Upper lobe of right lung (tissue), 1 donor: ENCODE data around the gene DCC. TPM values are rescaled to one million over a fixed set of nuclear protein-coding genes. Genes with fewer than 3 reads are reported as not detected.

ENCODE experiments used
- ATAC-seq: fragments of 200-7000 bp; cut with Tn5 transposase; one replicate; pipeline ENCODE4 v1.9.1; 2020; ENCODE audit warnings: mild to moderate bottlenecking, moderate library complexity
- DNase-seq: peaks from one replicate; pipeline ENCODE4 v3.0.0-alpha.2; 2020
- H3K27ac ChIP-seq: fragments of 200-600 bp; one replicate; pipeline ENCODE4 v1.8.0; 2022
- H3K27me3 ChIP-seq: fragments of 200-600 bp; one replicate; pipeline ENCODE4 v1.8.0; 2022; ENCODE audit warnings: mild to moderate bottlenecking
- H3K36me3 ChIP-seq: fragments of 200-600 bp; one replicate; pipeline ENCODE4 v1.8.0; 2022
- H3K4me1 ChIP-seq: fragments of 200-600 bp; one replicate; pipeline ENCODE4 v1.8.0; 2022
- H3K4me3 ChIP-seq: fragments of 200-600 bp; one replicate; pipeline ENCODE4 v1.8.0; 2022; ENCODE audit warnings: mild to moderate bottlenecking
- H3K9me3 ChIP-seq: fragments of 200-600 bp; one replicate; pipeline ENCODE4 v1.8.0; 2022
- intact Hi-C: fragments of 100-400 bp; cut with DNase I; formaldehyde crosslinking; loops from one replicate; pipeline ENCODE4 v1.11.0; 2022
- total RNA-seq: library from RNA; stranded (reverse); fragmentation: NEBNext Ultra II Directional; extraction: Animal tissue kit (Norgen Biotek cat#: 25700); gene quantifications from one replicate; pipeline ENCODE4 v1.2.1, GENCODE V29; 2021
- TF ChIP-seq, protein P1 (sequence below): fragments of 200-600 bp; IDR thresholded peaks from one replicate; pipeline ENCODE4 v1.8.0; 2022; ENCODE audit warnings: antibody characterized with exemption
- donor health status: DM: no; HTN: yes; CAD: no; lungs with severe emphysema.

Gene DCC
- total RNA-seq, 1 donor from 2014 or later: 7.1 TPM

DNA sequence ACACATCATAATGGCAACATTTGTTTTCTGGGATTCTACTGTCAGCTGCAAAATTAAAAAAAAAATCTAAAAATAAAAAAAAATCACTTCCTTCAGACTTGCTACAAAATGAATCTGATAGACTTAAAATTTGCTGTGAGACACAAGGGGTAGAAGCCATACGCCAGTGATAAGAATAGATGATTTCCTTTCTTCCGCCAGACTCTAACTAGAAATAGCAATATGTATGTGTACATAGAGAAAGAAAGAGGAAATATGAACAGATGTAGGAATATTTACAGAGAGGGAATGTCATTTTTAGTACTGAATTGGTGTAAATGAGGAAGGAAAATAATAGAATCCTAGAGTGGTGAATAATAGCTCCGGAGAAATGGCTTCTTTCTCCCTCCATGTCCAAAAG is 574.2 kb downstream of the DCC start:
- H3K36me3 ChIP-seq: no peaks in the 10 kb centered on the region
- H3K27me3 ChIP-seq: no peaks in the 10 kb centered on the region
- TF ChIP-seq, protein P1, sequence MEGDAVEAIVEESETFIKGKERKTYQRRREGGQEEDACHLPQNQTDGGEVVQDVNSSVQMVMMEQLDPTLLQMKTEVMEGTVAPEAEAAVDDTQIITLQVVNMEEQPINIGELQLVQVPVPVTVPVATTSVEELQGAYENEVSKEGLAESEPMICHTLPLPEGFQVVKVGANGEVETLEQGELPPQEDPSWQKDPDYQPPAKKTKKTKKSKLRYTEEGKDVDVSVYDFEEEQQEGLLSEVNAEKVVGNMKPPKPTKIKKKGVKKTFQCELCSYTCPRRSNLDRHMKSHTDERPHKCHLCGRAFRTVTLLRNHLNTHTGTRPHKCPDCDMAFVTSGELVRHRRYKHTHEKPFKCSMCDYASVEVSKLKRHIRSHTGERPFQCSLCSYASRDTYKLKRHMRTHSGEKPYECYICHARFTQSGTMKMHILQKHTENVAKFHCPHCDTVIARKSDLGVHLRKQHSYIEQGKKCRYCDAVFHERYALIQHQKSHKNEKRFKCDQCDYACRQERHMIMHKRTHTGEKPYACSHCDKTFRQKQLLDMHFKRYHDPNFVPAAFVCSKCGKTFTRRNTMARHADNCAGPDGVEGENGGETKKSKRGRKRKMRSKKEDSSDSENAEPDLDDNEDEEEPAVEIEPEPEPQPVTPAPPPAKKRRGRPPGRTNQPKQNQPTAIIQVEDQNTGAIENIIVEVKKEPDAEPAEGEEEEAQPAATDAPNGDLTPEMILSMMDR: no peak
- no peaks in the 10 kb centered on the region for H3K4me1 ChIP-seq
- no peak for ATAC-seq
- H3K4me3 ChIP-seq: no peak overlapping the region
- H3K27ac ChIP-seq: no peak overlapping the region
- no peaks in the 10 kb centered on the region for H3K9me3 ChIP-seq
- intact Hi-C loops: no loop called here
- DNase-seq: no peak

DNA sequence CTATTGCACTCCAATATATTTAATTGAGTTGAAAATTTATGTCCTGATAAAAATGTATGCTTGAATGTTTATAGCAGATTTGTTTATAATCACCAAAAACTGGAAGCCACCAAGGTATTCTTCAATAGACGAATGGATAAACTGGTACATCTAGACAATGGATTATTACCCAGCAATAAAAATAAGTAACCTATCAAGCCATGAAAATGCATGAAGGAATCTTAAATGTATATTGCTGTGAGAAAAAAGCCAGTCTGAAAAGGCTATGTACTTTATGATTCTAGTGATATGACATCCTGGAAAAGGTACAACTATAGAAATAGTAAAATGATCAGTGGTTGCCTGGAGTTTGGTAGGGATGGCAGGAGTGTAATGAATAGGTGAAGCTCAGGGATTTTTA is 580.7 kb downstream of the DCC start:
- H3K36me3 ChIP-seq: no peaks in the 10 kb centered on the region
- DNase-seq: no peak
- no peaks in the 10 kb centered on the region for H3K4me1 ChIP-seq
- no peak overlapping the region for H3K27ac ChIP-seq
- H3K9me3 ChIP-seq: no peaks in the 10 kb centered on the region
- no peak for ATAC-seq
- H3K4me3 ChIP-seq: no peak overlapping the region
- H3K27me3 ChIP-seq: no peaks in the 10 kb centered on the region
- intact Hi-C loops: no loop called here
- TF ChIP-seq, protein P1: no peak

DNA sequence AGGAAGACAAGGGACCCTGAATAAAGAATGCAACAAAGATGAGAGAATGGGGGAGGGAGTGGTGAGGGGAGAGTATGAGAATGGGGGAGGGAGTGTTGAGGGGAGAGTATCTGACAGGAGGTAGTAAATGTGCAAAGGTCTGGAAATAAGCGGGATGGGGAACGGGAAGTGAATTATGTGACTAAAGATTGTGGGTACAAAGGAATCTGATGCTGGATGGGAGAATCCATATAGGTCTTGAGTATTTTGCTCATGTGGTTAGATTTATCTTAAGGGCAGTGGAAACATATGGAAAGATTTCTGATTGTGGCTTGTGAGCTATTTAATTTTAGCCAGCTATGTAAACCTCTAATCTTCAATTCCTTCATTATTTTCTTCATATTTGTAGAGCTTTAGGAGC is 593.4 kb downstream of the DCC start:
- Histone ChIP-seq H3K9me3 (no peaks in the 10 kb centered on the region), H3K4me1 (no peaks in the 10 kb centered on the region), H3K36me3 (no peaks in the 10 kb centered on the region), H3K27ac (no peak overlapping the region), H3K4me3 (no peak overlapping the region), H3K27me3 (no peaks in the 10 kb centered on the region)
- intact Hi-C loops: no loop called here
- DNase-seq (no peak), ATAC-seq (no peak)
- TF ChIP-seq, protein P1: no peak

DNA sequence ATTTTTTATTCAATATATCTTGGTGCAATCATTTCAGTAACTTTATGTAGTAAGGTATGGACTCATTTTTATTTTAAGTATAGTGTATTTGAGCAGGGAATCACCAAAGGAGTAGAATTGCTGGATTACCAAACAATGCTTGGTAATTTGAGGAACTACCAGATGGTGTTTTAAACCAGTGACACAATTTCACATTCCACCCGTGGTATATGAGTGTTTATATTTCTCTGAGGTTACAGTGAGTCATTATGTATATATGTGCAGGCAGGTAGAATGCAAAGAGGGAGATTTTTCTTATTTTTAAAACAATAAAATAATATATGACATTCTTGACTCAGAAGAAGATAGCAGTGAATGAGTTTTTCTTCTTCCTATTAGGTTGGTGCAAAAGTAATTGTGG is 596.9 kb downstream of the DCC start:
- Histone ChIP-seq H3K9me3 (no peaks in the 10 kb centered on the region), H3K36me3 (no peaks in the 10 kb centered on the region), H3K27me3 (no peaks in the 10 kb centered on the region), H3K4me1 (no peaks in the 10 kb centered on the region), H3K27ac (no peak overlapping the region), H3K4me3 (no peak overlapping the region)
- no peak for ATAC-seq
- no peak for DNase-seq
- intact Hi-C loops: no loop called here
- TF ChIP-seq, protein P1: no peak

DNA sequence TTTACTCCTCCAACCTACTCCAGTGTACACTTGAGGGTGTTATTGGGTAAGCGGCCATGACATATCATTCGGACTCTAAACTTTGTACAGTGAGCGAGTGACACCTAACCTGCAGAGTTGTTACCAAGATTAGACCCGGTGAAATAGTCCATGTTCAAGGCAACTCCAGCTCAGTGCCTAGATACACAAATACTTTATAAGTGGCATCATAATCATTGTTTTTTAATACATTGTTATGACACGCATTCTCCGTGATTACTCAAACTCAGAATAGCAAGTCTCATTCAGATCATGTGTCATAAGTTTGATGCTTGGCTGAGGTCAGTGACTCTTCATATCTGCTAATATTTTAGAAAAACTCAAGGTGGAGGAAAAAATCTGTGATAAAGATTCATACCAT is 597.8 kb downstream of the DCC start:
- Histone ChIP-seq H3K27me3 (no peaks in the 10 kb centered on the region), H3K9me3 (no peaks in the 10 kb centered on the region), H3K4me1 (no peaks in the 10 kb centered on the region), H3K4me3 (no peak overlapping the region), H3K27ac (no peak overlapping the region), H3K36me3 (no peaks in the 10 kb centered on the region)
- DNase-seq (no peak), ATAC-seq (no peak)
- TF ChIP-seq, protein P1: no peak
- intact Hi-C loops: no loop called here

DNA sequence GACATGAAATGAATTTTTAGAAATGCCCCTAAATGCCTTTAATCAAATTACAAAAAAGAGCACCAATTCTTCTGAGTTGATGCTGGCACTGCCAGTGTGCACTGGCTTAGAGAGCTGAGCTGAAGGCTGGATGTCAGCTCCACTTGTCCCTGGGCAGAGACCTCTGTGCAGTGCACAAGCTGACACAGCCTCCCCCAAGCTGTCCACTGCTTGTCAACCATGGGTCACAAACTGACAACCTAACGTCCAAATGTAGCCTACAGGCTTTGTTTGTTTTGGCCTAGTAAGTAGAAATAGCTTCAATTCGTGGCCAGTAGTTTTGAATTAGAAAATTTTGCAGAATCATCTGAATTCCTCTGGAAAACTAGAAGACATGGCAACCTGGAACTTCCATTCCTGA is 605.6 kb downstream of the DCC start:
- Histone ChIP-seq H3K4me3 (no peak overlapping the region), H3K27me3 (no peaks in the 10 kb centered on the region), H3K36me3 (no peaks in the 10 kb centered on the region), H3K27ac (no peak overlapping the region), H3K4me1 (no peaks in the 10 kb centered on the region), H3K9me3 (no peaks in the 10 kb centered on the region)
- intact Hi-C loops: no loop called here
- TF ChIP-seq, protein P1: no peak
- DNase-seq (no peak), ATAC-seq (no peak)
